ACHN (cell line): ENCODE measurements around the gene CSF2RB.
"Not testable (repeated sequence)": the region's sequence is repeated elsewhere in the genome, so short reads cannot be mapped to it uniquely, and the experiment has no call there.

Source experiments
- DNase-seq: peaks from one replicate; pipeline ENCODE4 v3.0.0-alpha.2; 2015
- in situ Hi-C: cut with HindIII; loops from 2 replicates; pipeline ENCODE4 v1.10.0; 2017; ENCODE audit warnings: low sequenced_read_pairs, low pct_ligation_motif_present, low pct_unique_long_range_greater_than_20kb

Gene CSF2RB

DNA sequence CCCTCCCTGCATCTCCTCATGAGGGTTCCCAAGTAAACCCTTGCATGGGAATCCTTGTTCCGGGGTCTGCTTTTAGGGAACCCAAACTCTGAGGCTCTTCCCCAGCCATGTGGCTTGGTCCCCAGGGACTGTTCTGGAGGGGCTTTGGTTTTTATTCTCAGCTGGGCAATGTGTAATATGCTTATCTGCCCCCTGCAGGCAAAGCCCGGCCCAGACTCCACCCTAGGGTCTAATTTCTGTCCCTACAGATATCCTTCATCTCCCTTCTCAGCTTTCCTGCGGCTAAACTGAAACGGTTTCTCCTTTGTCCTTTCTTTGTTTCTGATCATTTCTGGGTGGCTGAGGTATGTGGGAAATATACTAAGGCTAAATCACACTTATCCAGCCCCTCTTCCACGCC lies 68.7 kb downstream of the CSF2RB start:
- in situ Hi-C loops: no loop called here
- no peak for DNase-seq

DNA sequence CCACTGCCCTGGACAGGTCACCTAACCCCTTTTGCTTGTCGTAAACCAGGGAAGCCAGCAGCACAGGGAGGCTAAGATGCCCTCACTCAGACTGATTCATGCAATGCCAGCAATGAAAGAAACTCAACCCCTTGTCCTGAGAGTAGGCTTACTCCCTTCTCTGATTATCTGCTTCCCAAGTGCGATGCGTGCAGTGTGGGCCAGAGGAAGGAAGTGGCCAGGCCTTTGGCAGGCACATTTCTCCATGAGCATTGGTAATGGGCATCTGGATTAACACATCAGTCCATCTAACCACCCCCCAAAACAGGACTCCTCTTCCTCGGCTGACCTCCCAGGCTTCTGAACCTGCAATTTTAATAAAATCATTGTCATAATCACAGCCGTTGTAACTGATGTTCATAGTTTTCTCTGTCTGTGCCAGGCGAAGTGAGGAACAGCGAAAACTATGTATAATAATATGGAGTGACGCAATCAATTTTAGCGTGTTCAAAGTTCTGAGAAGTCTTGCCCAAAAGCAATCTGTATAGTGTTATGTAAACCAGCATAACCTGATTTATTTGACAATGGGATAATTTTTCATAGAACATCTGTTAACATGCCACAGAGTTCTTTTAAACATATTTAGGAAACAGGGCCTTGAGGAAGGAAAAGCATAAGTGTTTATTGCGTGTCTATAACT lies 71.9 kb downstream of the CSF2RB start:
- in situ Hi-C loops: no loop called here
- DNase-seq: no peak

DNA sequence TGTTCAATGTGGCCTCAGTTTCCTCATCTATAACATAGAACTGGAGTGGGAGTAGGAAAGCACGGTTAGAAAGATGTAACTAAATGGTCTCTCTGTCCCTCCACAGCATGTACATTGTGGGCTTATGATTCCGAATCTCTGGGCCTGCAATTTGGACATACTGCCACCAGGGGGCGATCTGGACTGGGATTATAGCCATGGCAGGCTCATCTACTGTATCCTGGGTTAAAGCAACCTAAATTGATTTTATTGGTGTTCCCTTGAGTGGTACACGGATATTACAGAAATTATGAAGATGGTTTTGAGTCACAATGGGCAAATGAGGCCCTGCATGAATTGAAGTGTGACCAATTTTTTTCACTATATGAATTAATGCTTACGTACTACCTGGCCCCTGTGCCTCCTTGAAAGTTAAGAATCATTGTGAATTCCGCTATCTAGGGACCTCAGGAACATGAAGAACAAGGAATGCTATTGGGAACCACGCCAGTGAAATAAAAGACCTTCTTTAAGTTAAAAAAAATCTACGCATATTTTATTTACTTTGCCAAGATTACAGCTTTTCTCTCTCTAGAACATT lies 72.9 kb downstream of the CSF2RB start:
- no peak for DNase-seq
- in situ Hi-C loops: no loop called here

DNA sequence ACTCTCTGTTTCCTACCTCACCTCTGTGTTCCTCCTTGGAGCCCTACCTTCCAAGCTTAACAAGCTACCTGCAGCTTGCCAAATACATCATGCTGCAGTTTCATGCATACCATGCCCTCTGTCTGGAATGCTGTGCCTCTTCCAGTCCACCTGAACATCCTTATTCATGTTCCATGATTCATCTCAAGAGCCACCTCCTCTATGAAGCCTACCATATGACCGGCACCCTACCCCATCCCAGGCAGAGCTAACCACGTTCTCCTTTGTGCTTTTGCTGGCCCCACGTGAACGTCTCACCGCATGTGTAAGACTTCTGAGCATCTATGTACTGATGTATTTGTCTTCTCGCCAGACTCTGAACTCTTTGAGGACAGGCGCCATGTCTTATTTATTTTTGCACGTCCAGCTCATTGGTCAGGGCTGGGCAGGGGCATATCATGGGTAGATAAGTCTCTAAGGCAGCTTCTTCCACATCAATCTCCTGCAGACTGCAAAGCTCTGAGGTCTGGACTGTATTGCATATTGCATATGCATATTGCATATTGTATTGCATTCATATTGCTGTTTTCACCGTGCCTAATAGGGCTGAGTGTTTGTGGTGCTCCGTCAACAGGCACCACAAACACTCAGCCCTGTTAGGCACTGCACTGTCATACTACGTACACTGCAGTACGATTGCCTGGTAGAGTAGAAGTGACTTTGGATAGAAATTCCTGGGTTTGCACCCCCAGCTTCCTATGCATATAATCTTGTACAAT lies 74.8 kb downstream of the CSF2RB start:
- DNase-seq: no peak
- in situ Hi-C loops: no loop called here

DNA sequence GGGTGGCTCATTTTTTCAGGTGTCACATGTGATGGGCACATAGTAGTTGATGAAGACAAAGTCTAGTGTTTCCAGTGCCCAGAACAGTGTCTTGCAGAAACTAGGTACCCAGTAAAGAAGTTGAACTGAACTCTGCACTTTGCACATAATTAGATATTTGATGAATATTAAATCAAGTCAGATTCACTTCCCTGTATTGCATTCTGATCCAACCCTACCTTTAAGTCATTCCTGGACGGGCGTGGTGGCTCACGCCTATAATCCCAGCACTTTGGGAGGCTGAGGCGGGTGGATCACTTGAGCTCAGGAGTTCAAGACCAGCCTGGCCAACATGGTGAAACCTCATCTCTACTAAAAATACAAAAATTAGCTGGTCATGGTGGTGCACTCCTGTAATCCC lies 75.6 kb downstream of the CSF2RB start:
- DNase-seq, in situ Hi-C loops: not testable (repeated sequence)
